OCI-M1 (cell line): ENCODE data around the gene GALC.

Source experiments
- DNase-seq: peaks from one replicate; lab custom pipeline; 2025; lab: John Stamatoyannopoulos, UW

GALC gene

DNA sequence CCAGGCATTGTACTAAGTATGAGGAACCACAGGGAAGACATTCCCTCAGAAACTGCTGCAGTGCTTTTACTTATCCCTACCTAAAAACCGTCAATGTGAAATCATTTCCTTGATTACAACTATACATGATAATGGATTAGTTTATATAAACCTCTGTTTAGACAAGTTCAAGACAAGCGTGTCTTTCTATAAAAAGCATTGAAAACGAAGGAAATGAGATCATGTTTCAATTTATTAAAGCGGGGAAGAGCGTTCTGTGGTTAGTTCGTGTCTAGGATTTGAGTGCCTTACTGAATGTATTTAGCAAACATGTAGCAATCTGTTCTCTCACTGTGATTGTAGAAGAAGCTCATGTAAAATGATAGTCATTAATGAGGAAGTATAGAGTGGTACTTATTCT is 37.5 kb downstream of the GALC start:
- no peak for DNase-seq

DNA sequence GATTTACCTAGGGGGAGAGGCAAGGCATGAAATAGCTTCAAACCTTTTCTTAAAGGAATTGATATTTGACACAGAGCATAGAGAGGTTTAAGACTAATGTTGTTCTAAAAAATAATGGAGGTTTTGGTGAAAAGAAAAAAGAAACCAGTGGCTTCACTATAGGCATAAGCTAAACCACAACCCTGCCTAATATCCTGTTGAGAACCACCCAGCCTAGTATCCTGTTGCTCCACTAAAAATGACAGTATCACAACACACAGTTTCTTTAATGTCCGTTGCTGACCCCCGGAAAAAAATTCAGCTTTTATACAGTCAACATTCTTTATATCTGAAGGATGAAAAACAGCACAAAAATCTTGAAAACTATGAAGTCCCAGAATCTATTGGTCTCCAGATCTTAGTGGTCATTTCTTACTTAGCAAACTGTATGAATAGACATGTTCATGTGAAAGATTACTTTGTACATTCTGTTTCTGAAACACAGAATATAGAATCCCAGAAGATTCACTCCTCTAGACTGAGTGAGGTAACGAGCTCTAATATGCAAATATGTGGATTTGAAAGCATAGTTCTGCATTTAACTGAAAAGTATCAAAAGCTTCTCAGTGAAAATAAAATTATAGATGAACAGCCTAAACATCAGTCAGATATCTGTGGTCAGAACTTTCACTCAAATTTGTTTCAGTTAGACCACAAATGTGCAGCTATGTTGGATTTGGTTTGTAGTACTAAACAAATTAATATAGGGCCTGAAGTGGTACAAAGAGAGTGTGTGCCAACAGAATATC is 40.5 kb downstream of the GALC start:
- peak; percentile 34 for DNase-seq

DNA sequence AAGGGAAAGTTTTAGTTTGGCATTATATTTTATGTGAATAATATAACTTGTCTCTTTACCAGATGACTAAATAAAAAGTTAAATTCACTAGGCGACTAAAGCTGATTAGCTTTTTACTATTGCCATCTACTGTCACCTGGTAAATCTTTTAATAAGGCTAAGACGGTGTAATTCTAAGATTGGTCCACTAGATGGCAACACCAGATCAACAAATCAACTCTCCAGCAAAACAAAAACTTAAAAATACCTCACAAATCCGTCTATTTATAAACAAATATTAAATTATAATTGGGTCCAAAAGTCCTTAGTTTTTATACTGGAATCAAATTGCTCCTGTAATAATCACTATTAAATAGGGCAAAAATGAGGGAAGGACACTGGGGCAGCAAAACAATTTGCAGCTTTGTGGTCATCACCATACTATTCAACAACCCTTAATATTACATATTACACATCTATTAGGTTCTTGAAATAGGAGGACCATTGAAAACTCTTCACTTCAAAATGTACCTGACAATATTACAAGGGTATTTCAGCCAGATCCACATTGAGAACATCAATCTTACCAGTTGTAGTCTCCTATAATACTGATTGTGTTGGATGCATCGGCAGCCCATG is 47.9 kb downstream of the GALC start:
- DNase-seq = peak; percentile 54

DNA sequence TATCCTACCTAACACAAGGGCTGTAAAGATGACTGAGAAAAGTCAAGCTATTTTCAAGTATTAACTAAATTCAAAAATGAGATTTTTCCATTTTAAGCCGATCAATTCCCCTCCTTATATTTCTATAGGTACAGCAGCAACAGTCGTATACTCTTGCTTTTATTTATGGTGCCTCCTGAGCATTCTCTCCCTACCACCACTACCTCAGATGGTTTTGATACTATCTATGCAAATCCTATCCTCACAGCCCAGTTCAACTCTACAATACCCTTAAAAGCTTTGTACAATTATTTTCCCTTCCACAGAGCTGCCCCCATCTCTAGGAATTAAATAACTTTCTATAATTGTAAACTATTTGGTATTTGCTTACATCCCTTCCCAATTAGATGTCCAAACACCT is 52.1 kb downstream of the GALC start:
- no peak for DNase-seq

DNA sequence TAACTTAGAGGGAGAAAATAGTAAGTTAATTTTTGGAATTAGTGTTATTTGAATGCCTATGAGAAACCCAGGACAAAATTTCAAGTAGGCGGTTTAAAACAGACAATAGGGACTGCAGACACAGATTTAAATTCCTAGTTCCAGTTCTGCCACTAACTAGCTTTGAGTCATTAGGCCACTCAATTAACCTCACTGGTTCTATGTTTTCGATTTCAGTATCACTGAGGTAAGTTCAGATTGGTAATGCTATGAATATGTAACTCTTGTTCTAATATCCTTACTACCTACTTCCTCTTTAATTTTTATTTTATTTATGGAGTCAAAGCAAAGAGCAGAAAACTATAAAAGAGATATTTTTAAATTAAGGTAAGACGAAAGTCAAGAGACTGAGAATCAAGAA is 52.6 kb downstream of the GALC start:
- DNase-seq = no peak

DNA sequence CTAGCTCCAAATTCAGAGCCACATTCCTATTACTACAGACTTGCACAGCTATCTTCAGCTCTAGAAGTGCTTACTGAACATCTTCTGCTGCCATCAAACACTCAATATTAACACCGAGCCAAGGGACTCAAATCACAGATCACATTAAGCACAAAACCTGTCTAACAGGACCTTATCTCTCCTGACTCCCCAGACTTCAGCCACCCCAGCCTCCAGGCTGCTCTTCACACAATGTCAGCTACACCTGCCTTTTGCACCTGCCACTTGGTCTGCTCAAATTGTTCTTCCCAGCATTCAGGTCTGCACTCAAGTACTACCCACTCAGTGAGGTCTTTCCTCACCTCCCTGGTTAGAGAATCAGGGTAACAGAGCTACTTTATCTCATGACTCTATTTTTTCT is 57.1 kb downstream of the GALC start:
- no peak for DNase-seq

DNA sequence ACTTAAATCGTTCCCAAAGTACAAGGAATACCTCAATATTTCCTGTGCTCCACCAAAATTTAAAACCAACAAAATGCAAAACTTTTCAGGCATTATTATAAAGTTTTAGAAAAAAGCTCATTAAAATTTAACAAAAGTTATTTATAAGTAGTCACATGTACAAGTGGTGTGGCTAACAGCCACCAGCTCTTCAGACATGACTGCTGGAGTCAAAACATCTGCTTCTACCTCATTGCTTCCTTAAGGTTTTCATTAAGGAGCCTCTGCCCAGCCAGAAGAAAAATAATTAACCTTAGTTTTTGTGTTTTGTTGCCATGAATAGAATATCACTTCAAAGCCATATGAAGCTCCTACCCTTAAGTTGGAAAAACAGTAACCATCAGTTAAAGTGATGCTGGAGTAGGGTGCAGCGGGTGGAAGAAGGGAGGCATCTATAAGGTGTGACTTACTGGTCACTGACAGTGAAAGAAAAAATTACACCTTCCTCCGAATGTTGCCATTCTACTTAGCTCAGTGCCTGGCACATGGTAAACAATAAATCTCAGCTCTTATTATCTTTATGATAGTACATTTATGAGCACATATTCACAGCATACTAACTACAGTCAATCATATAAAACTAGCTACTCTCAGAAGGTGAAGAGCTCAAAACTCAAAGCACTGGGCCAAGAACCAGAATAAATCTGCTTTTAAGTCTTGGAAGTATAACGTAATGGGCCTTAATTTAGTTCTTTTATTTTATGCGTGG is 57.7 kb downstream of the GALC start:
- no peak for DNase-seq

DNA sequence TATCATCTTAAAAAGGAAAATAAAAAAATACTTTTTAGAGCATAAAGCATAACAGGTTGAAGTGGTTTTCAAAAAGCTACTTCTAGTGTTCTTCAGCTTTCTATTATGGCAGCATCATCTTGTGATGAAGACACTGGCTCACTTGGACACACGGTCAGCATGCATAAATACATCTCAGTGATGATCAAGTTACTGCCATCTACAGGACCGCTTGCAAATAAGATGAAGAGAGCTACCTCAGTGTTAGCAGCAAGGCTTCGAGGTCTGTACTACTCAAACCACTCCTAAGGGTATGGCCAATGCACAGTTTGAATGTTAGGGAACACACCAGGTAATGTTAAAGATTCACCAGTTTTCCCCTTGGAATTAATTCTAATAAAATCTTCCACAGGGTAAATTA is 58.8 kb downstream of the GALC start:
- DNase-seq = no peak

DNA sequence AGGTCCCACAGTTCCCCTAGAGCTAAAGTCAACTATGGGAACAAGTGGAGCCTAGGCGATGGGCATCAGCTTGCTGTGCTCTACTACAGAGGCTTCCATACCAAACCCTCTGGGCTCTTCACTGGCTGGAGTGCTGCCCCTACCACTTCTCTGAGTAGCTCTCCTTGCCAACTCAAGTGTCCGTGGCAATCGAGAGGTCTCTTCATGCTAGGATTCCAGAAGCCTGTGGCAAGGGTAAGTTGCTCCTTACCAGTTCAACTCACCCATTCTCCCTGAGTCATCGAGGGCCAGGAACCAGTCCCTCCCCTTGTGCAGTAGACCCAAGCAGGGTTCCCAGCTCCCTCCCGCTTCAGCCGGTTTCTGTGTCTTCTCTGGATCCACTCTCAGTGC is 76.1 kb downstream of the GALC start:
- DNase-seq = no peak

DNA sequence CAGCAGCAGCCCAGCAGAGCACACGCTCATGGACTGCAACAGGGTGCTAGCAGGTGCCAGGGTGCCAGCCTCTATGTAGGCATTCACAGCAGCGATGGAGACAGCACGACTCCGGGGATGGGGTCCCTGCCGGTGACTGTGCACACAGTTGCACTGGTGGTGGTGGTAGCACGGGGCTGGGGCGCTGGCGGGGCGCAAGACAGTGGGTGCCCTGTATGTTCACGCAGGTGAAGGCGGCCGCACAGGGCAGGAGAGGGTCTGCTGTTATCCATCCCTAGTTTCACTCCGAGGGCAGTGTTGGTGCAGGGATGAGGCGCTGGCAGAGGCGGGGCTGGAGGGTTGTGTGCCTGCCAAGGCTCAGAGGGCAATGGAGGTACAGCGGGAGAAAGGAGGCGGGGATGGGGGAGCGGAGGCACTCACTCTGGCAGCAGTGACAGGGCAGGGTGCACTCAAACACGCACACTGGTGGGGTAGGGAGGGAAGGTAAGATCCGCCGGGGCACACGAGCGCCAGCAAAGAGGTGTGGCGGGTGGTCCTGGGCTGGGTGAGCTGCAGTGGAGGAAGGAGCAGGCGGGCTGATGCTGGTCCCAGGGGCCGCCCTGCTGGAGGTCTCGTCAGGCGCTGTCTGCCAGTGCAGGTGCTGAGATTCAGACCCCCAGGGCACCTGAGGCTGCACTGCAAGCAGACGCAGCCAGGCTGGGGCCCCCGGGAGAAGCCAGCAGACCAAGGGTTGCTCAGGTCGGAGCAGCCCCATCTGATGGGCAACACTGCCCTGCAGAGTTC is 76.7 kb downstream of the GALC start:
- DNase-seq = no peak

DNA sequence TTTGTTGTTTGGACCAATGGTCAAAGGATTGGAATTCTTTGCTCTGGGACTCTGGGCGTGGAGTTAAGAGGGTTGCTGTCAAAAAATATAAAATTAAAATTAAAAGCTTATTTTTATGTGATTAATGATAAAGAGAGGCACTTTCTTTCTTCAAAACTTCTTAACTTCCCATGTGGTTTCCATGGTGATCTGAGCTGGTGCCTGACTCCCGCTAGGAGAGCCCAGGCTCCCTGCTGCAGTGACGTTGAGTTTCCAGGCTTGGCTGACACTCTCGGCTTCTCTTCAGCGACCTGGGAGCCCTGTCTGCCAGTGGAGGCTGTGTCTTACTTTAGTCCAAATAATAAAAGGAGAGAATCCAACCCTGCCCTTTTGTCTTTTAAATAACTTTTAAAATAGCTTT is 84.4 kb downstream of the GALC start:
- no peak for DNase-seq

DNA sequence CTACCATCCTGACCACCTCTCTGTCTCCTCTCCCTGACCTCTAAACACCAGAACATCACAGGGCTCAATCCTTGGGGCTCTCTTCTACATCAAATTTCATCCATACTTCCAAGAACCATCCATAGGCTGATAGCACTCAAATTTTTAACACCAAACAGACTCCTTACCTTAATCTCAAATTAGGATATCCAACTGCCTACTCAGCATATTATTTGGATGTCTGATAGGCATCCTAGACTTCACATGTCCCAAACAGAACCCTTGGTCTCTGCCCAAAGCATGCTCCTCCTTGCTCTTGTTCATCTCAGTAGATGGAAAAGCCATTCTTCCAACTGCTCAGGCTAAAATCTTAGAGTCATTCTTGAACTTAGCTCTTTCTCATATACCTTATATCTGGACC is 91.3 kb downstream of the GALC start:
- DNase-seq = no peak

DNA sequence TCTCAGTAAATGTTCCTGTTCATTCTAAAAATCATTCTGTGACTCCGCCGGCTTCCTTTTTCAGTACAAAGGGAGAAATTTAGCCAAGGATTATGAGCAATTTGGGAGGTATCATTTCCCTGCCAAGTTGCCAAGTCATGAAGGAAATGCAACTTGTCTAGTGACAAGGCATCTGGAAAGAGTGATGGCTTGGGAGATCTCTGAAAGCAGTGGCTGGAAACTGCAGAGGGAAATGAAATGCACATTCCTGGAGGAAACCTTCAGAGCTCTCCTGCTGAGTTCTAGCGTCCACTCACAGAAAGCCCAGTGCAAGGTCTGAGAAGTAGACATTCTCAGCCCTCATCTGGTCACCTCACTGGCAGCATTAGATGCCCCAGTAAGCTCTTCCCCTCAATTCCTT is 91.7 kb downstream of the GALC start:
- DNase-seq = no peak

DNA sequence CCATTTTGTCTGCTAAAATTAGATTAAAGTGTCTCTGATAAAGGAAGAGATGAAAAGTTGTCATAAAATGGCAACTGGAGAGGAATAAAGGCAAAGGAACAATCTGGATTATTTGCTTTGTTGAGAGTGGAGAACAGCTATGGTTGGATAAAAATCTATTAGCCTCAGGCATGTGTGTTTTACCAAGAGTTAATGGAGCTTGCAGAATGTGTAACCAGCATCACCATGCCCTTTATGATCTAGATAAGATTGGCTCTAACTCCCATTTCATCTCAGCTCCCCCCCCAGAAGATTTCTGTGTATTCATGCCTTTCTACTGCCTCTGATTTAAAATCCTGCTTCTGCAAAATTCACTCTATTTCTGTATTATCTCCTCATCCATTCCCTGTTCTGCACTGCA is 93.8 kb downstream of the GALC start:
- no peak for DNase-seq

DNA sequence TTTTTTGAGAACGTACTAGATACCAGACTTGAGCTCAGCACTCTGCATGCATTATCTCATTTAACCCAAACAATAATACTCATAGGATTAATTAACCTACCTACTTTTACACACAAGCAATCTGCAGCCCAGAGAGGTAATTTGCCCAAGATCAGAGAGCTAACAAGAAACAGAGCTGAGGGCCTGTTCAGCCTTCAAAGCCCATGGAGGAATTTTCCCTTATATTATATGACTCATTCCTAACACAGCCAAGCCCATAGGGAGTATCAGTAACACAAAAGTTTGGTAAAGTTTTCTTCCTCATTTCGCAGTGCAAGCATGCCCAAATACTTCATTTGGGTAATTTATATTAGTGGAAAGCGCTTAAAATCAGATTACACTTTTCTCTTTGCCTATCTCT is 94.7 kb downstream of the GALC start:
- DNase-seq = no peak

DNA sequence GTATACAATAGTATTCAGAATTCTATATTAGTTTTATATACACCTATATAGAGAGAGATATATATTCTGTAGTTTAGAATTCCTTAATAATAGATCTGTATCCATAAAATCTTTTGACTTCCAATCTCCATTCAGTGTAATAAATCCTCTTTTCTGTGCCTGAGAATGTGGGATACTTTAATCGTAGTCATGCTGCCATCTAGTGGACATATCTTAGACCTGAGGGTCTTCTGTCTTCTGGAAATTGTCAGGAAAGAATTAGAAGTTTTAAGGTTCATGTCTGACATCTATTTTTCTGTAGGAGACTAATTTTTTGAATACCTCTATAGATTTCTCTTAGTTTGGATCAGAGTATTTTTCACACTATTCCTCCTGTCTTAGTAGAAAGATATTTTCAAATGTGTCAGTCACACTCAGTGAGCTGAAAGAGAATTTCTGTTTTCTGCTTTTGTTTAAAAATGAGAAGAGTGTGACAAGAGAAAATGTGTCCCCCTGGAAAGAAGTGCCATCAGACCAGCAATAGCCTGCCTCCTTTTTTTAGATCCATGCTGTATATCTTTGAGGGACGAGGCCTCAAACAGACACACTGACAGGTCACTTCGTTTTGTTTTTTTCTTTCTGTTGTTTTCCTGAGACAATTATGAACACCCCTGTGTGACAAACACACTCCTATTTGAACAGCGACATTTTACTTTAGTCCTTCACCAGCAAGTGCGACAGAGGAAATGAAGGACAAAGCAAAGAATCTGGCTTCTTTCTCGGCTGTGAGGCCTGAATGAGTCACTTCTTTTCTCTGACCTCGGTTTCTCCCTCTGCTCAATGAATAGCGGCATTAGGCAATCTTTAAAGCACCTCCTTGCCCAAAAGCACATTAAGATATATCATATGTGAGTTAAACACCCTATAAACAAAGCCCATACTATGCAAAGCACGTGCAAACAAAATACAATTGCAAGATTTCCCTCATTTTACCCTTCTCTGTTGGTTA is 96.3 kb downstream of the GALC start:
- peak; percentile 63 for DNase-seq

DNA sequence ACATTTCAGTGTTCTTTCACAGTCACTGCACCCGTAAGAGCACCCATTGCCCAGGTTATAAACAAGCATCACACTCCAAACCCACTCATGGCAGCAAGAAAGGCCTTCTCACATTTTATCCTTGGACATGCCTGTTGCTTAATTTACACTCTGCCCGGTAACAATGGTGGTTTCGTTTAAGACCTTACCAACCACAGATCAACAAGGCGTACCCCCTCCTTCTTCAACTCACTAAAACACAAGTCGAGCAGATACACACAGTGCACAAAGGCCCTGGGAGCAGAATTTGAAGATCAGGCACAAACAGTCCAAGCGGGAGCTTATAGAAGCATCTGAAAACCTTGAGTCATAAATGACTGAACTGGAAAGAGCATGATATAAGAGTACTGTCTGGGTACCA is 98.1 kb downstream of the GALC start:
- no peak for DNase-seq

DNA sequence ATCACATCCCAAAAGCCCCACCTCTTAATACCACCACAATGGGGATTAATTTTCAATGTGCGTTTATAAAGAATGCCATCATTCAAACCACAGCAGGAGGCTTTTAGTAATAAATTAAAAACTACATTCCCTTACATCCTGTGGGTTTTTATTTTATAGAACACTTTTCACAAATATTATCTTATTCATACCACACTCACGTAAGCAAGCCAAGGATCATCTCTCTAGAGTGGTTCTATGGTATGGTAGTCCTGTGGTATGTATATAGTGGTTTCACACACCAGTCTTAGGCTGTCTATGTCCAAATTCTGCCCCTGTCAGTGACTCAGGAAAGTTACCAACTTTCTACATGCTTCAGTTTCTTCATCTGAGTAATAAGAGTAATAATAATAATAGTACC is 100.2 kb downstream of the GALC start:
- DNase-seq = no peak

DNA sequence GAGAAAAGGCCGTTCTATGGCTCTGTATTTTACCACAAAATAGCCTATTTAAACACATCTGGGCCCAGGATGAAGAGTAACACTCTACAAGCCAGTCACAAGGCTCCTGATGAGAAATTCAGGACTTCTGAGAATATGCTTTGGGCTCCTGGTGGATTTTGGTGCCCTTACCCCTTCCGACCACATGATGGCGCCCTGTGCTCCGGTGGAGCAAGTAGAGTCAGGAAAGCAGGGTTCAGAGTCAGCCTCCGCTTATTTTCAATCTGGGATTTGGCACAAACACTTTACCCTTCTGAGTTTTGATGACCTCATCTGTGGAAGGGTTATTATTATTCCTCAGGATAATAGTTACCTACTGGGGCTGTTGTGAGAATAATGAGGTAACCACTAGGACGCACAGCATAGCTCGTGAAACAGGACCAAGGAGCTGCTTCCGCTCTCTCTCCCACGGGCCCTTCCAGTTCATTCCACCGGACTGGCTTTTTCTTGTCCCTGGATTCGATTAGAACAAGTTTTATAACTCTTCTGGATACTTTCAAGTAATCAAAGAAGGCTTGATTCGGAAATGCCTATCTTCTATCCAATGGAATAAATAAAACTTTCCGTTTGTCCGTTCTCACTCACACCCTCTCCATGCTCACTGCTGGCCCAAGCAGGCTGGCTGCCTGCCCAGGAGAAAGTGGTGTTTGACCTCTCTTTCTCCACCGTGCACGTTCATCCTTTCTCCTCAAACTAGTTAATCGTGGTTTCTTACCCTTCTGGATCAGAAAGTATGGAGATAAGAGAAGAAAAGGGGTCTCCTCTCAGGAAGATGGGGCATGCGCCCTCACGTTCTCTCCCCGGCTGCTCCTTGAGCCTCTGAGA is 104.6 kb downstream of the GALC start:
- DNase-seq = peak; percentile 47

DNA sequence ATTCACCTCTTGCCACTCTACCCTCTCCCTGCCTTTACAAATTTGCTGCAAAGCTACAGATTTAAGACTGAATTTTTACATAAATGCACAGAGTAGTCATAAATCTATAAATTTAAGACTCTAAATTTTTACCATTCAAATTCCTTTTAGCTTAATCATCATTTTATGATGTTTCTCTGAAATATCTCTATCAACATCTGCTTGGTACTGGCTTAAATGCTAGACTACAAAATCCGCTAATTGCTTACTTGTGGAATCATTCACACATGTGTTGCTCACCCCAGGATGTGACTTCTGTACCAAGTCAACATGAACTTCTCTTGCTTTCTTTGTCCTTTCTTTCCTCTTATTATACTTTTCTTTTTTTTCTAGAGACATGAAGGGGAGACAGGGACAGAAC is 109.2 kb downstream of the GALC start:
- DNase-seq = no peak
